Astrocyte (in vitro differentiated cells and primary cell): Measurements from ENCODE around the gene TPP1. TPM values are rescaled to one million over a fixed set of nuclear protein-coding genes. Genes with fewer than 3 reads are reported as not detected.
A peak's percentile ranks its signal among the peaks of the same experiment; 100 is the strongest.

ENCODE experiments used
- DNase-seq: peaks from one replicate; pipeline ENCODE4 v3.0.0-alpha.2; 2010; ENCODE audit warnings: low read depth
- FAIRE-seq: peaks from 2 replicates; lab custom pipeline; 2011; peaks lifted over from hg19 to GRCh38; lab: Jason Lieb, UNC
- H2AFZ ChIP-seq: 2 replicates; pipeline ENCODE4 v1.6.0; 2012; ENCODE audit warnings: low read depth, low read length, inconsistent platforms
- H3K27ac ChIP-seq: 2 replicates; pipeline ENCODE4 v1.5.1; 2011; ENCODE audit warnings: low read depth, low read length, inconsistent platforms
- H3K27me3 ChIP-seq: 2 replicates; pipeline ENCODE4 v1.6.0; 2011; ENCODE audit warnings: low read length, inconsistent platforms; ENCODE audit not compliant: insufficient read depth
- H3K36me3 ChIP-seq: 2 replicates; pipeline ENCODE4 v1.5.1; 2011; ENCODE audit warnings: low read length, inconsistent platforms; ENCODE audit not compliant: insufficient read depth
- H3K4me1 ChIP-seq: 2 replicates; pipeline ENCODE4 v1.5.1; 2011; ENCODE audit warnings: low read length, inconsistent platforms; ENCODE audit not compliant: insufficient read depth
- H3K4me2 ChIP-seq: 2 replicates; pipeline ENCODE4 v1.6.0; 2012; ENCODE audit warnings: low read length, inconsistent platforms
- H3K4me3 ChIP-seq: 2 replicates; pipeline ENCODE4 v1.5.1; 2011; ENCODE audit warnings: low read depth, mild to moderate bottlenecking, low read length, inconsistent platforms; ENCODE audit not compliant: insufficient read depth
- H3K79me2 ChIP-seq: 2 replicates; pipeline ENCODE4 v1.6.0; 2012; ENCODE audit warnings: mild to moderate bottlenecking, low read length, inconsistent platforms; ENCODE audit not compliant: insufficient read depth
- H3K9ac ChIP-seq: 2 replicates; pipeline ENCODE4 v1.6.0; 2012; ENCODE audit warnings: mild to moderate bottlenecking, low read length, inconsistent platforms
- H3K9me3 ChIP-seq: 2 replicates; pipeline ENCODE4 v1.5.1; 2012; ENCODE audit warnings: low read depth, mild to moderate bottlenecking, low read length, inconsistent platforms; ENCODE audit not compliant: insufficient read depth
- H4K20me1 ChIP-seq: 2 replicates; pipeline ENCODE4 v1.6.0; 2012; ENCODE audit warnings: low read length, inconsistent platforms; ENCODE audit not compliant: insufficient read depth
- H3K27ac Mint-ChIP-seq: one replicate; pipeline ENCODE4 v1.8.0; 2021; ENCODE audit warnings: mild to moderate bottlenecking, mixed read lengths; ENCODE audit not compliant: unreplicated experiment
- H3K27me3 Mint-ChIP-seq: one replicate; pipeline ENCODE4 v1.8.0; 2021; ENCODE audit warnings: low read depth, mixed read lengths; ENCODE audit not compliant: unreplicated experiment
- H3K36me3 Mint-ChIP-seq: one replicate; pipeline ENCODE4 v1.8.0; 2021; ENCODE audit warnings: low read depth, mixed read lengths; ENCODE audit not compliant: unreplicated experiment
- H3K4me1 Mint-ChIP-seq: one replicate; pipeline ENCODE4 v1.8.0; 2021; ENCODE audit warnings: low read depth, mixed read lengths; ENCODE audit not compliant: unreplicated experiment
- H3K4me3 Mint-ChIP-seq: one replicate; pipeline ENCODE4 v1.8.0; 2021; ENCODE audit warnings: mild to moderate bottlenecking, moderate library complexity, mixed read lengths; ENCODE audit not compliant: unreplicated experiment
- H3K9me3 Mint-ChIP-seq: one replicate; pipeline ENCODE4 v1.8.0; 2021; ENCODE audit warnings: mild to moderate bottlenecking, mixed read lengths; ENCODE audit not compliant: unreplicated experiment
- EZH2 ChIP-seq: IDR thresholded peaks from 2 replicates; pipeline ENCODE4 v1.6.1; 2012; ENCODE audit warnings: mild to moderate bottlenecking, low read length, inconsistent platforms; ENCODE audit not compliant: insufficient read depth
- total RNA-seq: library from RNA; stranded (reverse); gene quantifications from 2 replicates; pipeline ENCODE4 v1.2.1, GENCODE V29; 2021
- TF ChIP-seq, protein P1 (sequence below): IDR thresholded peaks from 2 replicates; pipeline ENCODE4 v1.5.1; 2011; ENCODE audit warnings: low read depth, mild to moderate bottlenecking, inconsistent platforms, low read length, moderate library complexity; ENCODE audit not compliant: insufficient read depth

Gene TPP1
- total RNA-seq, 1 donor from 2014 or later = 43.4 TPM

DNA sequence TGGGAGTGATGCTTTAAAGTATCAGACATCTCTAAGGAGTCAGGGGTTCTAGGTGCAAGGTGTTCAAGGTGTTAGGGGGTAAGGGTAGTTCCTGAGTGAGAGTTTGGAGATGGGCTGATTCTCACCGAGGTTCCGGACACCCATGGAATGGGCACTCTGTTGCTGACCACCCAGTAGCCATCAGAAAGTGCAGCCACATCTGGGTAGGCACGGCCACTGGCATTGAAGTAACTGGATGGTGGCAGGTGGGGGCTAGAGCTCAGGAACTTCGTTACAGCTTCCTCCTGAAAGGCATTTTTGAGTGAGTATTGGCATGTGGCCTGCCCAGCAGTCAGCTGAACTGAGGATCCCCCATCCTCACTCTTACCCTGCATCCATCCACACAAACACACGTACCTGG is 4.2 kb downstream of the TPP1 start:
- Histone ChIP-seq H3K36me3 (peaks cover 10% of the 10 kb centered on the region), H3K4me2 (no peak overlapping the region), H2AFZ (no peak overlapping the region), H3K9me3 (no peaks in the 10 kb centered on the region), H3K27ac (no peak overlapping the region), H3K27me3 (no peaks in the 10 kb centered on the region), H3K79me2 (peaks cover 36% of the 10 kb centered on the region), H3K9ac (no peak overlapping the region), H4K20me1 (peaks cover 13% of the 10 kb centered on the region), H3K4me1 (peaks cover 52% of the 10 kb centered on the region), H3K4me3 (no peak overlapping the region)
- Mint-ChIP-seq H3K36me3 (peaks cover 22% of the 10 kb centered on the region), H3K4me1 (peaks cover 18% of the 10 kb centered on the region), H3K27ac (no peak overlapping the region), H3K4me3 (no peak overlapping the region), H3K27me3 (no peaks in the 10 kb centered on the region), H3K9me3 (no peaks in the 10 kb centered on the region)
- no peak for FAIRE-seq
- no peak for TF ChIP-seq EZH2
- TF ChIP-seq, protein P1, sequence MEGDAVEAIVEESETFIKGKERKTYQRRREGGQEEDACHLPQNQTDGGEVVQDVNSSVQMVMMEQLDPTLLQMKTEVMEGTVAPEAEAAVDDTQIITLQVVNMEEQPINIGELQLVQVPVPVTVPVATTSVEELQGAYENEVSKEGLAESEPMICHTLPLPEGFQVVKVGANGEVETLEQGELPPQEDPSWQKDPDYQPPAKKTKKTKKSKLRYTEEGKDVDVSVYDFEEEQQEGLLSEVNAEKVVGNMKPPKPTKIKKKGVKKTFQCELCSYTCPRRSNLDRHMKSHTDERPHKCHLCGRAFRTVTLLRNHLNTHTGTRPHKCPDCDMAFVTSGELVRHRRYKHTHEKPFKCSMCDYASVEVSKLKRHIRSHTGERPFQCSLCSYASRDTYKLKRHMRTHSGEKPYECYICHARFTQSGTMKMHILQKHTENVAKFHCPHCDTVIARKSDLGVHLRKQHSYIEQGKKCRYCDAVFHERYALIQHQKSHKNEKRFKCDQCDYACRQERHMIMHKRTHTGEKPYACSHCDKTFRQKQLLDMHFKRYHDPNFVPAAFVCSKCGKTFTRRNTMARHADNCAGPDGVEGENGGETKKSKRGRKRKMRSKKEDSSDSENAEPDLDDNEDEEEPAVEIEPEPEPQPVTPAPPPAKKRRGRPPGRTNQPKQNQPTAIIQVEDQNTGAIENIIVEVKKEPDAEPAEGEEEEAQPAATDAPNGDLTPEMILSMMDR = no peak
- no peak for DNase-seq

DNA sequence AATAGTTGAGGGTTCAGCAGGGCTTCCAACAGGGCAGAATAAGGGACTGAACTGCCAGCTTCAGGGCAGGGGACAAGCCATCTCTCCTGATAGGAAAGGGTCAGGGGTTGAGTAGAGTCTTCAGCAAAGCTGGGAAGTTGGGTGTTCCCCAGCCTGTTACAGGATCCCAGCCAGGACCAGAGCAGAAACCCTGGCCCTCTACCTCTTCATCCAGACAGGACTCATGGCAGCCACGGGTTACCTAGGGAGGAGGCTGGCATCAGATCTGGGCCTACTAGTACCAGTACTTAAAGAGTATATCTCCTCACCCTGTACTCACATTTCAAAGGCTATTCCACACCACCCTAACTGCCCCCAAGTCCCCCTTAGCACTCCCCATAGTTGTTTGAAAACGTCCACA is 4.8 kb downstream of the TPP1 start:
- Histone ChIP-seq H3K36me3 (peaks cover 16% of the 10 kb centered on the region), H3K4me1 (peaks cover 55% of the 10 kb centered on the region), H3K4me2 (no peak overlapping the region), H3K27ac (no peak overlapping the region), H3K9ac (no peak overlapping the region), H3K79me2 (peaks cover 42% of the 10 kb centered on the region), H3K4me3 (no peak overlapping the region), H3K9me3 (no peaks in the 10 kb centered on the region), H2AFZ (no peak overlapping the region), H4K20me1 (peaks cover 13% of the 10 kb centered on the region), H3K27me3 (no peaks in the 10 kb centered on the region)
- Mint-ChIP-seq H3K36me3 (peaks cover 27% of the 10 kb centered on the region), H3K4me3 (no peak overlapping the region), H3K27me3 (no peaks in the 10 kb centered on the region), H3K4me1 (peaks cover 22% of the 10 kb centered on the region), H3K27ac (no peak overlapping the region), H3K9me3 (no peaks in the 10 kb centered on the region)
- no peak for DNase-seq
- TF ChIP-seq, protein P1 = no peak
- TF ChIP-seq EZH2 = no peak
- no peak for FAIRE-seq

DNA sequence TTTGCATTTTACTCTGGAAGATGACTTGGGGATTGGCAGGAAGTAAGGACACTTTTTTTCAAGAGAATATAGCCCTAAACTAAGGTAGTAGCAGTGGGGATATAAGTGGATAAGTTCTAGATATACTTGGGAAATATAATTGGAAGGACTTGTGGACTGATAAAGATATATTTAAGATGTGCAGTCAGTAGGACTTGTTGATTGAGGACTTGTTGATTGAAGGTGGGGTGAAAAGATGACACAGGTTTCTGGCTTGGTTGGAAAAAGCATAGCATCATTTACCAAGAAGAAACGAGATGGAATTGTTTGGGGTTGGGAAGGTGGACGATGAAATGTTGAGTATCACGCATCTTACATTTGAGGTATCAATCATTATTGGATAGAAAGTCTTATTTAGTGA is 5.7 kb downstream of the TPP1 start:
- FAIRE-seq (no peak), DNase-seq (no peak)
- H3K4me2 ChIP-seq = peak overlapping the region; percentile 89
- Mint-ChIP-seq H3K4me3 (no peak overlapping the region), H3K27me3 (no peaks in the 10 kb centered on the region), H3K9me3 (no peaks in the 10 kb centered on the region), H3K36me3 (peaks cover 27% of the 10 kb centered on the region), H3K4me1 (peaks cover 29% of the 10 kb centered on the region), H3K27ac (no peak overlapping the region)
- H3K27ac ChIP-seq = no peak overlapping the region
- no peak overlapping the region for H2AFZ ChIP-seq
- no peak overlapping the region for H3K9ac ChIP-seq
- peaks cover 25% of the 10 kb centered on the region for H3K36me3 ChIP-seq
- H3K4me3 ChIP-seq = no peak overlapping the region
- TF ChIP-seq, protein P1 = no peak
- no peak for TF ChIP-seq EZH2
- H3K27me3 ChIP-seq = no peaks in the 10 kb centered on the region
- H3K79me2 ChIP-seq = peaks cover 44% of the 10 kb centered on the region
- H4K20me1 ChIP-seq = peaks cover 13% of the 10 kb centered on the region
- no peaks in the 10 kb centered on the region for H3K9me3 ChIP-seq
- H3K4me1 ChIP-seq = peaks cover 52% of the 10 kb centered on the region
